Natural killer cell (primary cell): ENCODE measurements around the gene KCNK18. TPM values are rescaled to one million over a fixed set of nuclear protein-coding genes. Genes with fewer than 3 reads are reported as not detected.
A peak's percentile ranks its signal among the peaks of the same experiment; 100 is the strongest.

Experiments used
- ATAC-seq, 3 donors: fragments of 150-1000 bp in 2 of 3; fragments of 200-7000 bp in 1 of 3; cut with Tn5 transposase; 1 replicate in 1 of 3; 2 replicates in 2 of 3; pipeline ENCODE4 v1.10.0; 2021; ENCODE audit warnings: mild to moderate bottlenecking in 2 of 3, moderate library complexity in 2 of 3
- DNase-seq, 2 donors: peaks; one replicate each; pipeline versions ENCODE4 v3.0.0 to v3.0.0-alpha.2; 2013 to 2021; ENCODE audit warnings: mixed read lengths in 1 of 2
- H3K27ac ChIP-seq: one replicate; pipeline ENCODE4 v1.5.1; 2013; ENCODE audit warnings: mild to moderate bottlenecking, low read length
- H3K27me3 ChIP-seq: one replicate; pipeline ENCODE4 v1.6.1; 2013; ENCODE audit warnings: low read length; ENCODE audit not compliant: control insufficient read depth, insufficient read depth
- H3K36me3 ChIP-seq: one replicate; pipeline ENCODE4 v1.6.1; 2013; ENCODE audit warnings: low read length; ENCODE audit not compliant: control insufficient read depth, insufficient read depth
- H3K4me1 ChIP-seq: one replicate; pipeline ENCODE4 v1.6.1; 2013; ENCODE audit warnings: low read length; ENCODE audit not compliant: control insufficient read depth, insufficient read depth
- H3K4me3 ChIP-seq: one replicate; pipeline ENCODE4 v1.5.1; 2013; ENCODE audit warnings: low read length
- H3K9me3 ChIP-seq: one replicate; pipeline ENCODE4 v1.6.1; 2013; ENCODE audit warnings: low read length; ENCODE audit not compliant: control insufficient read depth, insufficient read depth
- H3K27ac Mint-ChIP-seq, 2 donors: one replicate each; pipeline ENCODE4 v1.8.0; 2022; ENCODE audit warnings: mild to moderate bottlenecking in 2 of 2, mixed read lengths in 2 of 2, moderate library complexity in 1 of 2
- H3K27me3 Mint-ChIP-seq, 2 donors: one replicate each; pipeline ENCODE4 v1.8.0; 2022; ENCODE audit warnings: low read depth in 2 of 2, mixed read lengths in 2 of 2
- H3K36me3 Mint-ChIP-seq: one replicate; pipeline ENCODE4 v1.8.0; 2022; ENCODE audit warnings: mixed read lengths
- H3K4me1 Mint-ChIP-seq, 2 donors: one replicate each; pipeline ENCODE4 v1.8.0; 2022; ENCODE audit warnings: mixed read lengths in 2 of 2
- H3K4me3 Mint-ChIP-seq: one replicate; pipeline ENCODE4 v1.8.0; 2022; ENCODE audit warnings: mild to moderate bottlenecking, moderate library complexity, mixed read lengths
- H3K9me3 Mint-ChIP-seq, 2 donors: one replicate each; pipeline ENCODE4 v1.8.0; 2022; ENCODE audit warnings: mixed read lengths in 2 of 2
- CTCF ChIP-seq: fragments of 200-600 bp; IDR thresholded peaks from one replicate; pipeline ENCODE4 v1.8.0; 2022; ENCODE audit warnings: antibody characterized with exemption
- WGBS: methylation state at CpG from one replicate; pipeline ENCODE4 v1.1.7; 2013; ENCODE audit warnings: missing lambda C conversion rate; ENCODE audit not compliant: insufficient coverage; 5-methylcytosine and 5-hydroxymethylcytosine counted together
- intact Hi-C: fragments of 100-400 bp; cut with micrococcal nuclease; formaldehyde crosslinking; loops from one replicate; pipeline ENCODE4 v1.14.2; 2022
- total RNA-seq, 4 donors: library from RNA; stranded (reverse); fragments of 120-200 nt in 1 of 4; gene quantifications; one replicate each; pipeline versions ENCODE4 v1.2.3 to v1.2.4, GENCODE V29; 2013 to 2022

KCNK18 gene
- total RNA-seq, 3 donors from 2014 or later (not counting 1 experiment from before 2014, with no cell fraction given) = not detected

GRCh38 chr10:117248750-117249465 lies 51.6 kb downstream of the KCNK18 start:
- H3K27me3 ChIP-seq = no peaks in the 10 kb centered on the region
- H3K27me3 Mint-ChIP-seq = peaks cover 13 to 38% of the 10 kb centered on the region in 2 donors
- no peaks in the 10 kb centered on the region for H3K4me1 ChIP-seq
- DNase-seq (no peak), ATAC-seq (no peak)
- H3K4me3 Mint-ChIP-seq = no peak overlapping the region
- H3K36me3 ChIP-seq = no peaks in the 10 kb centered on the region
- H3K36me3 Mint-ChIP-seq = no peaks in the 10 kb centered on the region
- H3K4me3 ChIP-seq = no peak overlapping the region
- peaks cover 4 to 13% of the 10 kb centered on the region in 2 donors for H3K4me1 Mint-ChIP-seq
- no peak for TF ChIP-seq CTCF
- no peaks in the 10 kb centered on the region for H3K9me3 Mint-ChIP-seq
- intact Hi-C loops = no loop called here
- H3K9me3 ChIP-seq = no peaks in the 10 kb centered on the region
- no peak overlapping the region for H3K27ac Mint-ChIP-seq
- WGBS = 21% methylated on average over 9 of the region's 10 CpGs
- no peak overlapping the region for H3K27ac ChIP-seq

GRCh38 chr10:117249493-117250093 lies 52.3 kb downstream of the KCNK18 start:
- 27% methylated on average over 6 of the region's 6 CpGs for WGBS

GRCh38 chr10:117250411-117250810 lies 53.1 kb downstream of the KCNK18 start:
- H3K4me3 ChIP-seq = no peak overlapping the region
- Mint-ChIP-seq H3K4me3 (no peak overlapping the region), H3K27ac (no peak overlapping the region), H3K36me3 (no peaks in the 10 kb centered on the region), H3K9me3 (no peaks in the 10 kb centered on the region), H3K27me3 (peaks cover 8 to 23% of the 10 kb centered on the region in 2 donors), H3K4me1 (peaks cover 4 to 13% of the 10 kb centered on the region in 2 donors)
- H3K9me3 ChIP-seq = no peaks in the 10 kb centered on the region
- DNase-seq = no peak
- H3K27me3 ChIP-seq = no peaks in the 10 kb centered on the region
- no peaks in the 10 kb centered on the region for H3K36me3 ChIP-seq
- H3K4me1 ChIP-seq = no peaks in the 10 kb centered on the region
- ATAC-seq = no peak
- intact Hi-C loops = no loop called here
- no peak for TF ChIP-seq CTCF
- 53% methylated on average over 7 of the region's 7 CpGs for WGBS
- H3K27ac ChIP-seq = no peak overlapping the region

More at GRCh38 chr10:117249493-117250093, 52.3 kb downstream of the KCNK18 start:
- no peaks in the 10 kb centered on the region for H3K36me3 ChIP-seq
- no peaks in the 10 kb centered on the region for H3K27me3 ChIP-seq
- H3K27me3 Mint-ChIP-seq = peaks cover 8 to 31% of the 10 kb centered on the region in 2 donors
- H3K4me1 ChIP-seq = no peaks in the 10 kb centered on the region
- H3K27ac ChIP-seq = no peak overlapping the region
- intact Hi-C loops = no loop called here
- TF ChIP-seq CTCF = no peak
- no peak for DNase-seq
- H3K4me3 ChIP-seq = no peak overlapping the region
- H3K9me3 ChIP-seq = no peaks in the 10 kb centered on the region
- H3K4me3 Mint-ChIP-seq = no peak overlapping the region
- no peaks in the 10 kb centered on the region for H3K9me3 Mint-ChIP-seq
- H3K4me1 Mint-ChIP-seq = peaks cover 4 to 13% of the 10 kb centered on the region in 2 donors
- no peak overlapping the region for H3K27ac Mint-ChIP-seq
- H3K36me3 Mint-ChIP-seq = no peaks in the 10 kb centered on the region
- peak in 1 of 3 donors; percentile 49 for ATAC-seq
